ENCODE measurements around the gene MSLN. TPM values are rescaled to one million over a fixed set of nuclear protein-coding genes. Genes with fewer than 3 reads are reported as not detected.

MSLN gene
- total RNA-seq, 1 donor from 2014 or later = 4.5 TPM

GRCh38 chr16:725463-726187, 34.9 kb upstream of the MSLN start:
- Histone ChIP-seq H3K4me3 (ENCODE audit: low read depth, low read length) (no peak overlapping the region), H3K27me3 (ENCODE audit: control insufficient read depth, insufficient read depth, low read length) (no peaks in the 10 kb centered on the region), H3K36me3 (ENCODE audit: control insufficient read depth, insufficient read depth, low read length) (peaks cover 2% of the 10 kb centered on the region)
- no peak for TF ChIP-seq CTCF (IDR thresholded peaks at IDR 0.05; ENCODE audit: insufficient read depth, low read length, severe bottlenecking)
- FAIRE-seq (no peak), DNase-seq (ENCODE audit: low read depth) (no peak)

- no peak for FAIRE-seq
- Histone ChIP-seq H3K4me3 (ENCODE audit: low read depth, low read length) (no peak overlapping the region), H3K27me3 (ENCODE audit: control insufficient read depth, insufficient read depth, low read length) (no peaks in the 10 kb centered on the region), H3K36me3 (ENCODE audit: control insufficient read depth, insufficient read depth, low read length) (peaks cover 2% of the 10 kb centered on the region)
- TF ChIP-seq CTCF (IDR thresholded peaks at IDR 0.05; ENCODE audit: insufficient read depth, low read length, severe bottlenecking) = no peak
- no peak for DNase-seq (ENCODE audit: low read depth)
These were observed 34.4 kb upstream of the MSLN start for GRCh38 chr16:726188-726437.

DNA sequence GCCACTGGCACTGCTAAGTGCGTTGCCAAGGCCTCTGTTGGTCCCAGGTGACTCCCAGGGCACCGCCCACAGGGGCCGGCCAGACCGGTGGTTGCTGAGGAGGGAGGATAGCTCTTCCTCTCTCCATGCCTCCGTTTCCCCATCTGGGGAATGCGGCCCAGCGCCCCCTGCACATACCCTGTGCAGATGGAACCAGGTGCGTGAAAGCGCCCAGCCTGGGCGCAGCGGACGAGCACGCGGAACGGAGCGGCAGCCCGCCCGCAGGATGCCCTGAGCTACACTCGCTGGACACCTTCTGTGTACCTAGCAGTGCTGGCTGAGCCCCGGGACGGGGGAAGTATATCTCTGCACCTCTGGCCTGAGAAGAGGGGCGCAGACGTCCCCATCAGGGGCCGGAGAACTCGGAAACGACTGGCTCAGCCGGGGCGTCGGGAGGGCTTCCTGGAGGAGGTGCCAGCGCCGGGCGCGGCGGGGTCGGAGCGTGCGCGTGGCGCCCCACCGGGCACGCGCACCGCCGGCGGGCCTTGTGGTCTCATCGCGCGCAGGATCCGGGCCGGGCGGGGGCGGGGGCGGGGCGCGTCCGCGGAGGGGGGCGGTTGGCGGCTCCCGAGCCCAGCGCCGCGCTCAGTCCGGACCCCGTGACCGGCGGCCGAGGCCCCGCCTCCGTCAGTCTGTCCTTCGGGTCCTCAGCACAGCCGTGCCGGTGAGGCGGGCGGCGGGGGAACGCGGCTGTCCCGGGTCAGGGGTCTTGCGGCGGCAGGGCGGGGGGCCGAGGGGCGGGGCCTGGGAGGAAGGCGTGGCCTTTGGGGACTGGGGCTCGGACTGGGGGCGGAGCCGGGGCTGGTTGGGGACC, 33.9 kb upstream of the MSLN start, which contains the start of the genes CCDC78 and HAGHL:
Gene CCDC78 (minus strand): TSS at position 6 of the 853 bp plus-strand sequence. CDS start 76 bp downstream, outside the sequence.
Gene HAGHL (plus strand): TSS at position 669 of the 853 bp plus-strand sequence. CDS start 404 bp downstream, outside the sequence.
- DNase-seq (ENCODE audit: low read depth) (no peak), FAIRE-seq (no peak)
- Histone ChIP-seq H3K27me3 (ENCODE audit: control insufficient read depth, insufficient read depth, low read length) (no peaks in the 10 kb centered on the region), H3K36me3 (ENCODE audit: control insufficient read depth, insufficient read depth, low read length) (peaks cover 4% of the 10 kb centered on the region), H3K4me3 (ENCODE audit: low read depth, low read length) (peak within 1 kb of the TSS; percentile 72)
- TF ChIP-seq CTCF (IDR thresholded peaks at IDR 0.05; ENCODE audit: insufficient read depth, low read length, severe bottlenecking) = no peak

DNA sequence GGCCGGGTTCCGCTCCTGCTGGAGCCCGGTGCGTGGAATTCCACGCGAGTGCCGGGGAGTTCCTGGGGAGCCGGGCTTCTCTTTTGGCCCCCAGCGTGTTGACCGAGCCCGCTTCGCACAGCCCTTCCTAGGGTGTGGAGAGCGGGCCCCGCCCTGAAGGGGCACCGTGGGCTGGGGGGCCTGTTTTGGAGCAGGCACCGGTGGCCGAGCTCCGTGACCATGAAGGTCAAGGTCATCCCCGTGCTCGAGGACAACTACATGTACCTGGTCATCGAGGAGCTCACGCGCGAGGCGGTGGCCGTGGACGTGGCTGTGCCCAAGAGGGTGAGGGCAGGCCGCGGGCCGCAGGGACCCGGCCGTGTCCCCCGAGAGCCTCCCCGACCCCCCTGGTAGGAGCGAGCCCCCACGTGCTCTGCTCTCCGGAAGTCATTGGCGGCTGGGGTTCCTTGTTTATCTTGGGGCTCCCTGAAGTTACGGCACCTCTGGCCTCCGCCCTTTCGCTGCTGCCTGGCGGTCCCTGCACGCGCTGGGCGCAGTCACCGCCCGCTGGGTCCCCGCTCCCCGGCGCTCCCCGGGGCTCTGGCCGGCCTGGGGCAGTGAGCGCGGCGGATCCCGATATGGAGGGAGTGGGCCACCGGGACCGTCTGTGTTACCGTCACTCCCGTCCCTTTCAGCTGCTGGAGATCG, 33.1 kb upstream of the MSLN start:
- no peak for DNase-seq (ENCODE audit: low read depth)
- Histone ChIP-seq H3K36me3 (ENCODE audit: control insufficient read depth, insufficient read depth, low read length) (peaks cover 6% of the 10 kb centered on the region), H3K4me3 (ENCODE audit: low read depth, low read length) (peak overlapping the region; percentile 72), H3K27me3 (ENCODE audit: control insufficient read depth, insufficient read depth, low read length) (no peaks in the 10 kb centered on the region)
- FAIRE-seq = no peak
- no peak for TF ChIP-seq CTCF (IDR thresholded peaks at IDR 0.05; ENCODE audit: insufficient read depth, low read length, severe bottlenecking)

GRCh38 chr16:728131-728889, 32.2 kb upstream of the MSLN start:
- Histone ChIP-seq H3K4me3 (ENCODE audit: low read depth, low read length) (peak overlapping the region; percentile 72), H3K36me3 (ENCODE audit: control insufficient read depth, insufficient read depth, low read length) (peaks cover 9% of the 10 kb centered on the region), H3K27me3 (ENCODE audit: control insufficient read depth, insufficient read depth, low read length) (no peaks in the 10 kb centered on the region)
- peak; percentile 61 for DNase-seq (ENCODE audit: low read depth)
- no peak for FAIRE-seq
- no peak for TF ChIP-seq CTCF (IDR thresholded peaks at IDR 0.05; ENCODE audit: insufficient read depth, low read length, severe bottlenecking)
